ENCODE measurements around the gene ANP32D. TPM values are rescaled to one million over a fixed set of nuclear protein-coding genes. Genes with fewer than 3 reads are reported as not detected.
"Not testable (repeated sequence)": the region's sequence is repeated elsewhere in the genome, so short reads cannot be mapped to it uniquely, and the experiment has no call there.

ANP32D gene
- total RNA-seq, 1 experiment from 2014 or later: not detected

DNA sequence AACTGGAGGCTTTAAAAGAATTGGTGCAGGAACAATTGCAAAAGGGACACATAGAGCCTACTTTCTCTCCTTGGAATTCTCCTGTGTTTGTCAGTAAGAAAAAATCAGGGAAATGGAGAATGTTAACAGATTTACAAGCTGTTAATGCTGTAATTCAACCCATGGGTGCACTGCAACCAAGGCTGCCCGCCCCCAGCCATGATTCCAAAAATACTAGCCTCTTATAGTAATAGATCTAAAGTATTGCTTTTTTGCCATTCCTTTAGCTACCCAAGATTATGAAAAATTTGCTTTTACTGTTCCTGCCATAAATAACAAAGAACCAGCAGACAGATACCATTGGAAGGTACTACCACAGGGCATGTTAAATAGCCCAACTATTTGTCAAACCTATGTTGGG, 37.8 kb downstream of the ANP32D start:
- Histone ChIP-seq H3K79me2 (ENCODE audit: low read length) (no peaks in the 10 kb centered on the region), H3K27ac (ENCODE audit: low read length) (no peak overlapping the region), H3K4me2 (ENCODE audit: low read depth, low read length, poor library complexity, severe bottlenecking) (no peak overlapping the region), H3K9ac (ENCODE audit: low read length) (no peak overlapping the region), H3K36me3 (ENCODE audit: insufficient read depth, low read length) (no peaks in the 10 kb centered on the region), H3K9me3 (ENCODE audit: low read length) (no peaks in the 10 kb centered on the region), H3K4me3 (ENCODE audit: low read length) (no peak overlapping the region), H3K27me3 (ENCODE audit: low read length) (no peaks in the 10 kb centered on the region), H4K20me1 (ENCODE audit: insufficient read depth, low read depth, low read length) (no peaks in the 10 kb centered on the region), H3K9me2 (replicated peaks; ENCODE audit: insufficient read depth, low read length) (no peaks in the 10 kb centered on the region), H3K4me1 (ENCODE audit: low read length) (no peaks in the 10 kb centered on the region), H2AFZ (ENCODE audit: low read length) (no peak overlapping the region)
- no peak for DNase-seq

DNA sequence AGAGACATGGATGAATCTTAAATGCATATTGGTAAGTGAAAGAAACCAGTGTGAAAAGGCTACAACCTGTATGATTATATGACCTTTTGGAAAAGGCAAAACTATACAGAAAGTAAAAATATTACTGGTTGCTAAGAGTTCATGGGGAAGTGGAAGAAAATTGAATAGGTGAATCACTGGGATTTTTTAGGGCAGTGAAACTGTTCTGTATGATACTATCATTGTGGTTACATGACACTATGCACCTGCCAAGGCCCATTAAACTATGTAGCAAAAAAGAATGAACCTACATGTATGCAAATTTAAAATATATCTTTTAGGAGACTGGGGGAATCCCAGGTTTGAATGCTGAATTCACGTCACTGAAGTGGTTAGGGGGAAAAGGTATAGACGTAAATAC, 40.5 kb downstream of the ANP32D start:
- H3K4me3 ChIP-seq (ENCODE audit: low read length): no peak overlapping the region
- no peaks in the 10 kb centered on the region for H3K36me3 ChIP-seq (ENCODE audit: insufficient read depth, low read length)
- H3K4me2 ChIP-seq (ENCODE audit: low read depth, low read length, poor library complexity, severe bottlenecking): no peak overlapping the region
- DNase-seq: no peak
- no peaks in the 10 kb centered on the region for H3K9me3 ChIP-seq (ENCODE audit: low read length)
- H3K9me2 ChIP-seq (replicated peaks; ENCODE audit: insufficient read depth, low read length): no peaks in the 10 kb centered on the region
- no peak overlapping the region for H3K9ac ChIP-seq (ENCODE audit: low read length)
- no peak overlapping the region for H3K27ac ChIP-seq (ENCODE audit: low read length)
- no peaks in the 10 kb centered on the region for H3K4me1 ChIP-seq (ENCODE audit: low read length)
- H2AFZ ChIP-seq (ENCODE audit: low read length): no peak overlapping the region
- H4K20me1 ChIP-seq (ENCODE audit: insufficient read depth, low read depth, low read length): no peaks in the 10 kb centered on the region
- no peaks in the 10 kb centered on the region for H3K27me3 ChIP-seq (ENCODE audit: low read length)
- no peaks in the 10 kb centered on the region for H3K79me2 ChIP-seq (ENCODE audit: low read length)

DNA sequence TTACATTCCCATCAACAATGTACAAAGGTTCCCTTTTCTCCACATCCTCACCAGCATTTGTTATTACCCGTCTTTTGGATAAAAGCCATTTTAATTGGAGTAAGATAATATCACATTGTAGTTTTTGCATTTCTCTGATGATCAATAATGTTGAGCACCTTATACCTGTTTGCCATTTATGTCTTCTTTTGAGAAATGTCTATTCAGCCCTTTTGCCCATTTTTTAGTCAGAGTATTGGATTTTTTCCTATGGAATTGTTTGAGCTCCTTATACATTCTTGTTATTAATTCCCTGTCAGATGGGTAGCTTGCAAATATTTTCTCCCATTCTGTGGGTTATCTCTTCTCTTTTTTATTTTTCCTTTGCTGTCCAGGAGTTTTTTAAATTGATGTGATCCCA, 42.4 kb downstream of the ANP32D start:
- no peaks in the 10 kb centered on the region for H3K9me2 ChIP-seq (replicated peaks; ENCODE audit: insufficient read depth, low read length)
- no peak overlapping the region for H3K4me3 ChIP-seq (ENCODE audit: low read length)
- H2AFZ ChIP-seq (ENCODE audit: low read length): no peak overlapping the region
- H3K36me3 ChIP-seq (ENCODE audit: insufficient read depth, low read length): no peaks in the 10 kb centered on the region
- H3K4me2 ChIP-seq (ENCODE audit: low read depth, low read length, poor library complexity, severe bottlenecking): no peak overlapping the region
- no peaks in the 10 kb centered on the region for H3K27me3 ChIP-seq (ENCODE audit: low read length)
- DNase-seq: no peak
- no peak overlapping the region for H3K9ac ChIP-seq (ENCODE audit: low read length)
- H4K20me1 ChIP-seq (ENCODE audit: insufficient read depth, low read depth, low read length): no peaks in the 10 kb centered on the region
- H3K27ac ChIP-seq (ENCODE audit: low read length): no peak overlapping the region
- no peaks in the 10 kb centered on the region for H3K4me1 ChIP-seq (ENCODE audit: low read length)
- no peaks in the 10 kb centered on the region for H3K79me2 ChIP-seq (ENCODE audit: low read length)
- H3K9me3 ChIP-seq (ENCODE audit: low read length): no peaks in the 10 kb centered on the region

DNA sequence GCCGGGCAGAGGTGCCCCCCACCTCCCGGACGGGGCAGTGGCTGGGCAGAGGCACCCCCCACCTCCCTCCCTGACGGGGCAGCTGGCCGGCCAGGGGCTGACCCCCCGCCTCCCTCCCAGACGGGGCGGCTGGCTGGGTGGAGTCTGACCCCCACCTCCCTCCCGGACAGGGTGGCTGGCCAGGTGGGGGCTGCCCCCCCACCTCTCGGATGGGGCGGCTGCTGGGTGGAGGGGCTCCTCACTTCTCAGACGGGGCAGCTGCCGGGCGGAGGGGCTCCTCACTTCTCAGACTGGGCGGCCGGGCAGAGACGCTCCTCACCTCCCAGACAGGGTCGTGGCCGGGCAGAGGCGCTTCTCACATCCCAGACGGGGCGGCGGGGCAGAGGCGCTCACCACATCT, 48.0 kb downstream of the ANP32D start:
- not testable (repeated sequence) for H4K20me1 ChIP-seq (ENCODE audit: insufficient read depth, low read depth, low read length); DNase-seq; H3K4me1 ChIP-seq (ENCODE audit: low read length); H3K4me2 ChIP-seq (ENCODE audit: low read depth, low read length, poor library complexity, severe bottlenecking); H3K9me3 ChIP-seq (ENCODE audit: low read length); H3K79me2 ChIP-seq (ENCODE audit: low read length); H2AFZ ChIP-seq (ENCODE audit: low read length); H3K4me3 ChIP-seq (ENCODE audit: low read length); H3K36me3 ChIP-seq (ENCODE audit: insufficient read depth, low read length); H3K27me3 ChIP-seq (ENCODE audit: low read length); H3K9me2 ChIP-seq (replicated peaks; ENCODE audit: insufficient read depth, low read length); H3K9ac ChIP-seq (ENCODE audit: low read length); H3K27ac ChIP-seq (ENCODE audit: low read length)

Other genes starting within 250 kb of the ANP32D start
- gene ZNF641, start 121.6 kb upstream of the ANP32D start, total RNA-seq (2014; rRNA removed; shearing (Covaris generic); ENCODE audit: low replicate concordance): 16.7 and 21.6 TPM in 2 replicates
- gene C12orf54, start 9.9 kb downstream of the ANP32D start, total RNA-seq (2014; rRNA removed; shearing (Covaris generic); ENCODE audit: low replicate concordance): not detected in 2 replicates
- not detected in 2 replicates for gene OR8S1, start 53.1 kb downstream of the ANP32D start, total RNA-seq (2014; rRNA removed; shearing (Covaris generic); ENCODE audit: low replicate concordance)
- gene LALBA, start 97.5 kb downstream of the ANP32D start, total RNA-seq (2014; rRNA removed; shearing (Covaris generic); ENCODE audit: low replicate concordance): not detected in 2 replicates
- 33.9 and 56.9 TPM in 2 replicates for gene KANSL2, start 209.7 kb downstream of the ANP32D start, total RNA-seq (2014; rRNA removed; shearing (Covaris generic); ENCODE audit: low replicate concordance)
- gene CCNT1, start 244.1 kb downstream of the ANP32D start, total RNA-seq (2014; rRNA removed; shearing (Covaris generic); ENCODE audit: low replicate concordance): 39.2 and 40.9 TPM in 2 replicates

Data from Karpas-422 (cell line).